Activated T-helper 9 cell treated with anti-CD3 and anti-CD28 coated beads, Interleukin-2, amount 50 U/mL, for 16 hours (primary cell): Measurements from ENCODE around the gene C9orf78.
"Not testable (repeated sequence)": the region's sequence is repeated elsewhere in the genome, so short reads cannot be mapped to it uniquely, and the experiment has no call there.

Source experiments
- DNase-seq: peaks from one replicate; pipeline ENCODE4 v3.0.0-alpha.2; 2020; ENCODE audit warnings: low read depth

The C9orf78 gene

GRCh38 chr9:129810116-129810515 lies 25.0 kb downstream of the C9orf78 start:
- no peak for DNase-seq

DNA sequence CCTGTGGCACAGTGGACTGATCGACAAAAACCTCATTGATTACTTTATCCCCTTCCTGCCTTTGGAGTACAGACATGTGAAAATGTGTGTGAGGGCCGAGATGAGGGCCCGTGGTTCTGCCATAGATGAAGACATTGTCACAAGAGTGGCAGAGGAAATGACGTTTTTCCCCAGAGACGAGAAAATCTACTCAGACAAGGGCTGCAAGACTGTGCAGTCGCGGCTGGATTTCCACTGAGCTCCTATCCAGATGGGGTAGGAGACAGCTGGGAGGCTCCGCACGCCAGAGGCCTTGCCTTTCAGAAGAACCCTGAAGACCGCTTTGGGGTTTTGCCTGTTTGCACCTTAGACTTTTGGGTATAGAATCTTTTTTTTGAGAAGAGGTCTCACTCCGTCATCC lies 25.7 kb downstream of the C9orf78 start:
- DNase-seq, result no peak

GRCh38 chr9:129806061-129806460 lies 29.0 kb downstream of the C9orf78 start:
- no peak for DNase-seq

GRCh38 chr9:129803676-129804060 lies 31.4 kb downstream of the C9orf78 start:
- no peak for DNase-seq

DNA sequence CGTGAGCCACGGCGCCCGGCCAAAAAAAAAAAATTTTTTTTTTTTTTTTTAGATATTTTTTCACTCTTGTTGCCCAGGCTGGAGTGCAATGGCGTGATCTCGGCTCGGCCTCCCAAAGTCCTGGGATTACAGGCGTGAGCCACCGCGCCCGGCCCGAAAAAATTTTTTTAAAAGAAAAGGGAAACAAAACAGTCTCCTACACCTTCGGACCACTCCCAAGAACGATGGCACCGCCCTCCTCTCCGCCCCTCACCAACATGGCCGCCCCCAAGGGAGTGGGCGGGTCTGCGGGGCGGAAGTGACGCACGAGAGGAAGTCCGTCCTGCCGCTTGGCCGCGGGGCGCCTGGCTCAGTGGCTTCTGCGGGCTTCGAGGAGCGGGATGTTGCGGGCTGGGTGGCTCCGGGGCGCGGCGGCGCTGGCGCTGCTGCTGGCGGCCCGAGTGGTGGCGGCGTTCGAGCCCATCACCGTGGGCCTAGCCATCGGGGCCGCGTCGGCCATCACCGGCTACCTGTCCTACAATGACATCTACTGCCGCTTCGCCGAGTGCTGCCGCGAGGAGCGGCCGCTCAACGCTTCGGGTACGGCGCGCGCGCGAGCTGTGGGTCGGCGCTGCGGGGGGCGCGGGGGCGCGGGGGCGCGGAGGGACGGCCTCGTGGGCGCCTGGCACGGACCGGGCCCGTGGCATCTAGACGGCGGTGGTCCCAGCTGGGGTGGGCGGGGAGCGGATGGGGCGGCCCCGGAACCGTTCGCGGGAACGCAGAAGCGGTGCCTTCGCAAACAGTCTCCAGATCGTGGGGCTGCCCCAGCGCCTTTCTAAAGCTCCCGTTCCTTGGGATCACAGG lies 32.0 kb downstream of the C9orf78 start, which contains the start of gene TOR1B:
Gene TOR1B (plus strand): TSS at position 352 of the 843 bp plus-strand sequence. CDS start 29 bp downstream, at position 381.
- peak; percentile 88 for DNase-seq

- no peak for DNase-seq
Observed at GRCh38 chr9:129801504-129801903, 33.6 kb downstream of the C9orf78 start.

DNA sequence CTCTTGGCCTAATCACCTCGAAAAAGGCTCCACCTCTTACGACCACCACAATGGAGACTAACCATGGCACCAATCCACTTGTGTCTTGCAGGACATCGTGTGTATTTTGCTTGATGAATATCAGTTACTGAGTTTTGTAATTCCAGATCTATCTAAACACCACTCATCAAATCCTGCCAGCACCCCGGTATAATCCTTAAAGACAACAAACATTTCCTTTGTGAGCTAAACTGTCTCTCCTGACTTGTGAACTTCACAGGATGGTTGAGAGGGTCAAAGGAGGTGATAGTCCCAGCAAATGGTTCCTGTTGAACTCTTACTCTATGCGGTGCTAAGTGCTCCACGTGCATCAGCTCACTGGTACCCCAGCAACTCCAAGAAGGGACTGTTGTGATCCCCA lies 36.1 kb downstream of the C9orf78 start:
- DNase-seq, result no peak

DNA sequence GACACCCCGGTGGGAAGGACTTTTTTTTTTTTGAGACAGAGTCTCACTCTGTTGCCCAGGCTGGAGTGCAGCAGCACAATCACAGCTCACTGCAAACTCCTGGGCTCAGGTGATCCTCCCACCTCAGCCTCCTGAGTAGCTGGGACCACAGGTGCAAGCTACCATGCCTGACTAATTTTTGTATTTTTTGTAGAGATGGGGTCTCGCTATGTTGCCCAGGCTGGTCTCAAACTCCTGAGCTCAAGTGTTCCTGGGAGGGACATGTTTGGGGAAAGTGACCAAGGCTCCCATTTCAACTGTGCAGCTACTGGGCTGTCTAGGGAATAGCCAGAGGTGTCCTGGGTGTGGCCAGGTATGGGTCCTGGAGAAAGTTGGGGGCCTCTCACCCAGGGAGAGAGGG lies 39.0 kb downstream of the C9orf78 start:
- not testable (repeated sequence) for DNase-seq

DNA sequence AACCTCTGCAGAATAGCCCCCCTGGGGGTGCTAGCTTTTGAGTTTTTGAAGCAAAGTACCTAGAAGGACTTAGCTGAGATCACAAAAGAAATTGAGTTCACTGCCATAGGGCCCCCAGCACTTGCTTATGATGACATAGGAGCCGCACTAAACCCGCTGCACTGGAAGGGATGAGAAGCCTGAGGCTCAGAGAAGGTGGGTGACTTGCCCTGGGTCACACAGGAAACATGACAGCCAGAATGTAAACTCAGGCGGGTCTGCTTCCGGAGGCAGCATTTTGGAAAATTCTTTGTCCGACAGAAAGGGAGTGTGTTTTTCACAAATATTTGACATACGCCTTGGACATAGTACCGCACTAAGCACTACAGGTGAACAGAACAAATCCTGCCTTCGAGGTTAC lies 40.5 kb downstream of the C9orf78 start:
- no peak for DNase-seq

DNA sequence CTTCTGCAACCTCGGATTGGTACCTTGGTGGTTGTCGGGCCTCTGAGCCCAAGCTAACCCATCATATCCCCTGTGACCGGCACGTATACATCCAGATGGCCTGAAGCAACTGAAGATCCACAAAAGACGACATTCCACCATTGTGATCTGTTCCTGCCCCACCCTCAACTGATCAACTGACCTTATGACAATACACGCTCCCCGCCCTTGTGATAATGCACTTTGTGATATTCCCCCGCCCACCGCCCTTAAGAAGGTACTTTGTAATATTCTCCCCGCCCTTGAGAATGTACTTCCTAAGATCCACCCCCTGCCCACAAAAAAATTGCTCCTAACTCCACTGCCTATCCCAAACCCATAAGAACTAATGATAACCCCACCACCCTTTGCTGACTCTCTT lies 48.6 kb downstream of the C9orf78 start:
- no peak for DNase-seq

- no peak for DNase-seq
Observed at GRCh38 chr9:129785866-129786265, 49.2 kb downstream of the C9orf78 start.

DNA sequence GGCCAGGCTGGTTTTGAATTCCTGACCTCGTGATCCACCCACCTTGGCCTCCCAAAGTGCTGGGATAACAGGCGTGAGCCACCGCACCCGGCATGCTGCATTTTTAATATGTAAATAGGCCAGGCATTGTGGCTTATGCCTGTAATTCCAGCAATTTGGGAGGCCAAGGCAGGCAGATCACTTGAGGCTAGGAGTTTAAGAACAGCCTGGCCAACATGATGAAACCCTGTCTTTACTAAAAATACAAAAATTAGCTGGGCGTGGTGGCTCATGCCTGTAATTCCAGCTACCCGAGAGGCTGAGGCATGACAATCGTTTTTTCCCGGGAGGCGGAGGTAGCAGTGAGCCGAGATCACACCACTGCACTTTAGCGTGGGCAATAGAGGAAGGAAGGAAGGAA lies 50.1 kb downstream of the C9orf78 start:
- not testable (repeated sequence) for DNase-seq

DNA sequence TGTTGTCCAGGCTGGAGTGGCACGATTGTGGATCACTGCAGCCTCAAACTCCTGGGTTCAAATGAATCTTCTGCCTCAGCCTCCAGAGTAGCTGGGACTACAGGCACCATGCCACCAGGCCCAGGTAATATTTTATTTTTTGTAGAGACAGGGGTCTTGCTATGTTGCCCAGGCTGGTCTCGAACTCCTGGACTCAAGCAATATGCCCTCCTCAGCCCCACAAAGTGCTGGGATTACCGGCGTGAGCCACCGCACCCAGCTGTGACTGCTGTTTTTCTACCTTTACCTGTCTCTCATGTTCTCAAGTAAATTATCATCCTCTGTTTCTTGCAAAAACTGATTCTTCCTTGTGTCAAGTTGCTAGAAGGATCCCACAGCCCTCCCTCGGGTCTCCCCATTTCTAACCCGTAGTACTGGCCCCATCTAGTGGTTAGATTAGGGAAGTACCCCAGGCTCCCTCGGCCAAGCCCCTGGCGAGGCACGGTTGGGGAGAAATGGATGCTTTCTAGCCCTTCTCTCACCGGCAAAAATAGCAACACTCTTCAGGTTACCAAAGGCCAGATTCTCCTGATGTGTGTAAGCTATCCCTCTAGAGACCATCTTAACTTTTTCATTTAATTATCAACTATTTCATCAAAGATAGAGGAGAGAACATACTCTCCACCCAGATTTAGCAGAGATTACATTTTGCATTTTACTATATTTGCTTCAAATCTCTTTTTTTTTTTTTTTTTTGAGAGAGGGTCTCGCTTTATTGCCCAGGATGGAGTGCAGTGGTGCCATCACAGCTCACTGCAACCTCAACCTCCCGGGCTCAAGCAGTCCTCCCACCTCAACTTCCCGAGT lies 51.3 kb downstream of the C9orf78 start:
- DNase-seq, result peak; percentile 49

DNA sequence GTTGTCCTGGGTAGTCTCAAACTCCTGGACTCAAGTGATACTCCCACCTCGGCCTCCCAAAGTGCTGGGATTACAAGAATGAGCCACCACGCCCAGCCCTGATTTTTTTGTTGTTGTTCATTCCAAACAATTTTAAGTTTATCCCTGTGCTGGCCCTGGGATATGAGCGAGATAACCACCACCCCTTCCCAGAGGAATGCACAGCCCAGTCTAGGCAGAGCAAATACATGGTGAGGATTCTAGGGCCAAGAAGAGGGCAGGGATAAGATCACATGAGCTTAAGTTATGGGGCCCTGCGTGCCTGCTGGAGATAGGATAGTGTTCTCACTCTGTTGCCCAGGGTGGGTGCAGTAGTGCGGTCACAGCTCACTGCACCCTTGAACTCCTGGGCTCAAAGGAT lies 53.1 kb downstream of the C9orf78 start:
- DNase-seq, result no peak

- DNase-seq, result no peak
Observed at GRCh38 chr9:129781131-129781530, 53.9 kb downstream of the C9orf78 start.

- DNase-seq, result no peak
Observed at GRCh38 chr9:129779560-129780190, 55.4 kb downstream of the C9orf78 start.

DNA sequence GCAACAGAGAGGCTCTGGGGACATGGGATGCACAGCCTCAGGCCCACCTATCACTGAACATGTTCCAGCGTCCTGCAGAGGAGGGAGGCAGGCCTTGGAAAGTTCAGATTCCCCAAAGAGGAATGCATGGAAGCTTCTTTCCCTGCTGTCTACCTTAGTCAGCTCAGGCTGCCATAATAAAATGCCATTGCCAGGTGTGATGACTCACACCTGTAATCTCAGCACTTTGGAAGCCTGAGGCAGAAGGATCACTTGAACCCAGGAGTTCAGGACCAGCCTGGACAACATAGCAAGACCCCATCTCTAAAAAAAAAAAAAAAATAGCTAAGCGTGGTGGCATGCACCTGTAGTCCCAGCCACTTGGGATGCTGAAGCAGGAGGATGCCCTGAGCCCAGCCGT lies 56.6 kb downstream of the C9orf78 start:
- DNase-seq, result no peak

GRCh38 chr9:129777769-129778130 lies 57.3 kb downstream of the C9orf78 start:
- no peak for DNase-seq
